HG03025 (cell line): Measurements from ENCODE around the gene SHISA9.
"Not testable (repeated sequence)": the region's sequence is repeated elsewhere in the genome, so short reads cannot be mapped to it uniquely, and the experiment has no call there.

Experiments used
- ATAC-seq: cut with Tn5 transposase; IDR thresholded peaks from one replicate; pipeline ENCODE4 v1.9.1; 2021; ENCODE audit warnings: mild to moderate bottlenecking, moderate library complexity; ENCODE audit not compliant: unreplicated experiment, low FRiP score

The SHISA9 gene

GRCh38 chr16:12901597-12902461, at the start of gene SHISA9:
TSS of gene SHISA9 (plus strand) at chr16:12901598.
- ATAC-seq = no peak

DNA sequence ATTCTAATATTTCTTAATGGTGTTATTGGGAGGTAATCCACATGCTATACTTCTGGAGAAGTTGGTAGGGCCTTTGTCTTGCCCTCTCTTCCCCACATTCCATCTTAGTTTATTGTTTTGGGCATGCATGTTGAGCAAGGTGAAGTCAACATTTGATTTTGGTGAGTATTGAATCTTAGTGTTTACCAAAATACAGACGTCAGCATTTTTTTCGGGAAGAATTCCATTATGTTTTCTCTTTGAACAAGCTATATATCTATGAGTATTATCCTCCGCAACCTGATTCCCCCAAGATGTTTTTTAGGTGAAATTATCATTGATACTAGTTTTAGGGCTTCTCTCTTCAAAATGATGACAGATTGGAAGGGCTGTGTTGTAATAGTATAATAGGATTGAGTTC, 47.4 kb upstream of the SHISA9 start:
- no peak for ATAC-seq

DNA sequence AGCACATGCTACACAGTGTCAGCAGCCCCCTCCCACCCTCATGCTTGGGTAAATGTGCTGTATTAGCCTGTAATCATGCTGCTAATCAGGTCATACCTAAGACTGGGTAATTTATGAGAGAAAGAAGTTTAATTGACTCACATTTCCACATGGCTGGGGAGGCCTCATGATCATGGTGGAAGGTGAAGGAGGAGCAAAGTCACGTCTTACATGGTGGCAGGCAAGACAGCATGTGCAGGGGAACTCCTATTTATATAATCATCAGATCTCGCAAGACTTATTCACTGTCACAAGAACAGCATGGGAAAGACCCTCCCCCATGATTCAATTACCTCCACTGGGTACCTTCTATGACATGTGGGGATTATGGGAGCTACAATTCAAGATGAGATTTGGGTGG, 44.0 kb upstream of the SHISA9 start:
- not testable (repeated sequence) for ATAC-seq

DNA sequence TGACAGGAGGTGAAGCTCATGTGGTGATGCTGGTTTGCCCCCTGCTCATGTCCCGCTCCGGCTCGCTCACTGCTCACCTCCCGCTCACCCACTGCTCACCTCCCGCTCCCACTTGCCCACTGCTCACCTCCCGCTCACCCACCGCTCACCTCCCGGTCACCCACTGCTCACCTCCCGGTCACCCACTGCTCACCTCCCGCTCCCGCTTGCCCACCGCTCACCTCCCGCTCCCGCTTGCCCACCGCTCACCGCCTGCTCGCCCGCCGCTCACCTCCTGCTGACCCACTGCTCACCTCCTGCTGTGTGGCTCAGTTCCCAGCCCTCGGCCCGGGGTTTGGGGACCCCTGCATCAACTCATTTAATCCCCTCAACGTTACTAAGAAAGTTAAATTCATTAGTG, 39.1 kb upstream of the SHISA9 start:
- no peak for ATAC-seq

- ATAC-seq = no peak
These were observed 38.5 kb upstream of the SHISA9 start for GRCh38 chr16:12862941-12863340.

DNA sequence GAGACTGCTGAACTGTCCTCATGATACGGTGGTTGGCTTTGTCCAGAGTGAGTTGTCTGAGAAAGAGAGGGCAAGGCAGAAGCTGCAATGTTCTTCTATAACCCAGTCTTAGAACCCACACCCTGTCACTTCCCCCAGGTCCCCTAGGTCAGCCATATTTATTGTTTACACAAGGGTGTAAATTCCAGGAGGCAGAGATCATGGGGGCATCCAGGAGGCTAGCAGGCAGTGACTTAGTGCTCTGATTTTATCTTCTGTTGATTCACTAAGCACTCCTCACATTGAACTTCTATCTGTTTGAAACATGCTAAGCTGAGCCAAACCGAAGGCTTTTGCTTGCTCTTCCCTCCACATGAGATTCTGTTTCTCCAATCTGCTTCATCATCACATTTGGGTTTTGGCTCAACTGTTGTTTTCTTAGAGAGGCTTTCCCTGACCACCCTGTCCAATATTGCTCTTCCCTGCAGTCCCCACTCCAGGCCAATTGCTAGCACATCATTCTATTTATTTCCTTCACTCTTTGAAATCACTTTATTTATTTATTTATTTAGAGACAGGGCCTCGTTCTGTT, 34.3 kb upstream of the SHISA9 start:
- no peak for ATAC-seq

DNA sequence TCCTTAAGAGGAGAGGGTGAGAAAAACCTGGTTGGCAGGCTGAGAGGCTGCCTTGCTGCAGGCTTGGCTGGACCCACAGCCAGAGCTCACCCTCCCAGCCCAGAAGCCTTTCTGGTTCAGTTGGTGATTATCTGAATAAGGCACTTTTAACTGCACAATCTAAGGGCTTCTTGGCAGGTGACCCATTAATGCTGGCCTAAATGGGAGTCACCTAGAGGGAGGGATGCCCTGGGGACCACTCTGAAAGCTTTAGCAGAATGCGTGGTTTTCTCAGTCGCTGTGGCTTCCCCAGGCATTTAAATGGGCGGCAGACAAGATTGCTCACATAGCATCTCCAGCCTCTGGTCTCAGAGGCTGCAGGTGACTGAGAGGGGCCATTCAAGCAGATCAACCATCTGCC, 33.2 kb upstream of the SHISA9 start:
- ATAC-seq = no peak

DNA sequence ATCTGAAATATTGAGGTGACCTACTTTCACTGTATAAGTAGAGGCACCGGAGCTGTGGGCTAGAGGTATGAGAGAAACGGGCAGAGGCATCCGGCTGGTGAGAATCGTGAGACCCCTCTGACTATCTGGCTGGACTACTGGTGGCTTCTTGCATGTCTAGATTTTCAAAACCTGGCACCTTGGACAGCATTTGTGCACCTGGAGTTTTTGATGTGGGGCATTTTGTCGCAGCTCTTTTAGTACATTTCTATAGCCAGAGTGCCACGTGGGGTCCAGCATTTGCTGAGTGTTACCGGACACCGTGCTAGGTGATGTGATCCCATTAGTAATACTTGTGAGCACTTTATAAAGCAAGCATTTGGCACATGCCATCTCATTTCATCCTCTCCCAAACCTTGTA, 32.6 kb upstream of the SHISA9 start:
- ATAC-seq = no peak

- no peak for ATAC-seq
These were observed 31.5 kb upstream of the SHISA9 start for GRCh38 chr16:12869698-12870427.

GRCh38 chr16:12871784-12872183, 29.6 kb upstream of the SHISA9 start:
- no peak for ATAC-seq

DNA sequence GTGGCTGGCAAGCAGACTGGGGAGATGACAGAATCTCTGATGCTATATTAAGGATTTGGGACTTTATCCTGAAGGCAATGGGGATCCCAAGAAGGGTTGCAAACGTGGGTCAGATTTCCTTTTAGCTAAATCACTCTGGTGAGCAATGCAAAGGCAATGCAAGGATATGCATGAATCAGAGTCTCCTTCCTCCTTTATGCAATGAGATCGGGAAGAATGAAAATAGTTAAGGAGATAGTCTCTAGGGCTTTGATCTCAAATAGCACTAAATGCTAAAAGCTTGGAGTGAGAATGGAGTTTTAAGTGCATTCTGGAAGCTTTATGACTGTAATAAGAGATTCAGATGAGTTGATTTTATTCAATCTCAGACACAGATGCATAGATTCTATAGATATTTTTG, 27.2 kb upstream of the SHISA9 start:
- no peak for ATAC-seq

GRCh38 chr16:12876778-12877177, 24.6 kb upstream of the SHISA9 start:
- ATAC-seq = no peak

DNA sequence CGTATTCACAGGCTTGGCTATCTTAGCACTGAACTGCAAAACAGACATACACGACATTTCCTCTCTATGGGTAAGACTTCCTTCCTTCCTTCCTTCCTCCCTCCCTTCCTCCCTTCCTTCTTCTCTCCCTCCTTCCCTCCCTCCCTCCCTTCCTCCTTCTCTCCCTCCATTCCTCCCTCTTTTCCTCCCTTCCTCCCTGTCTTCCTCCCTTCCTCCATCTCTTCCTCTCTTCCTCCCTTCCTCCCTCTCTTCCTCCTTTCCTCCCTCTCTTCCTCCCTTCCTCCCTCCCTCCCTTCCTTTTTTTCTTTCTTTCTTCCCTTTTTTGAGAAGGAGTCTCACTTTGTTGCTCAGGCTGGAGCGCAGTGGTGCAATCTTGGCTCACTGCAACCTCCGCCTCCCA, 22.4 kb upstream of the SHISA9 start:
- no peak for ATAC-seq

- ATAC-seq = no peak
These were observed 21.6 kb upstream of the SHISA9 start for GRCh38 chr16:12879812-12880211.

GRCh38 chr16:12881182-12881581, 20.2 kb upstream of the SHISA9 start:
- no peak for ATAC-seq

DNA sequence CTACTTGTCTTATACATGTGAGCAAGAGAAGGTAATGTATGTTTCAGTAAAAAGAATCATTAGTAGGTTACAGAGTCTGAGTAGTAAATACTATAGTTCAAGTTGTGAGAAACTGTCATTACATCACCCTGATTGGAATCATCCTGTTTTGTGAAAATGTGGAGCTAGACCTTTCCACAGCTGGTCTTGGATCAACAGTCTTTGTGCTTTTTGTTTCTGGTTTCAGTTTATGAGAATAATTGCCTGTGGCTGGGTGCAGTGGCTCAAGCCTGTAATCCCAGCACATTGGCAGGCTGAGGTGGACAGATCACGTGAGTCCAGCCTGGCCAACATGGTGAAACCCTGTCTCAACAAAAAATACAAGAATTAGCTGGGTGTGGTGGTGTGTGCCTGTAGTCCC, 19.7 kb upstream of the SHISA9 start:
- ATAC-seq = no peak

DNA sequence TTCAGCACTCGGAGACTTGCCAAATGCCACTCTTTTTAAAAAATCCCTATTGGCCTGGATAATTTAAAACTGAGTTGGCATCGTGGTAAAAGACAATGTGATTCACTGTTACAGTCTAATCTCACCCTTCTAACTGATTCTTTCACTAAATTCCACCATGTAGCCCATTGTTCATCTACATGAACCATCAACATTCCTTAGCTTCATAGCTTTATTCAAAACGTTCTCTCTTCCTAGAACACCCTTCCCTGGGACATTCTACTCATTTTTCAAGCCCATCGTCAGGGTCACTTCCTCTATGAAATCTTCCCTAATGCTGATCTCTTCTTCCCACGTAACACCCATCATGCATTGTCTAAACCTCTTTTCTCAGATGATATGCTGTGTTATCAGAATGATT, 15.7 kb upstream of the SHISA9 start:
- ATAC-seq = no peak

GRCh38 chr16:12891836-12892235, 9.6 kb upstream of the SHISA9 start:
- no peak for ATAC-seq

- ATAC-seq = no peak
These were observed 8.2 kb upstream of the SHISA9 start for GRCh38 chr16:12893050-12893750.

- no peak for ATAC-seq
These were observed 4.8 kb upstream of the SHISA9 start for GRCh38 chr16:12896562-12896961.

- no peak for ATAC-seq
These were observed 2.8 kb upstream of the SHISA9 start for GRCh38 chr16:12898551-12898950.
